ENCODE measurements around the gene PAXX.

The PAXX gene

DNA sequence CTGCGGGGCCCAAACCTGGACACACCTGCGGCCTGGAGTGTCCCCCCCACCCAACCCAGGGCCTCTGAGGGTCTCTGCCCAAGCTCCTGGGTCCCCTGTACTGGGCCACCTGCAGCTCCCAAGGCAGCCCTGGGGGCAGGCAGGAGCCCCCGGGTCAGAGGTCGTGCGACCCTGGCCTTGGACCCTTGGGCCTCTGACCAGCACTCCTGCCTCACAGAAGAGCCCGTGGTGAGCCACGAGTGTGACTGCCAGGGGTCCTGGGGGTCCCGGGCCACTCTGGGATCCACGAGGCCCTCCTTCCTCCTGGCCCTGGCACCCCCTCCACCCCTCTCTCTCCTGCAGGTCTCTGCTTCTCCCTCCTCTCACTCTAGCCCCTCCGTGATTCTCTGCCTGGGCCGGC lies 19.9 kb upstream of the PAXX start:
- TF ChIP-seq, protein P1, sequence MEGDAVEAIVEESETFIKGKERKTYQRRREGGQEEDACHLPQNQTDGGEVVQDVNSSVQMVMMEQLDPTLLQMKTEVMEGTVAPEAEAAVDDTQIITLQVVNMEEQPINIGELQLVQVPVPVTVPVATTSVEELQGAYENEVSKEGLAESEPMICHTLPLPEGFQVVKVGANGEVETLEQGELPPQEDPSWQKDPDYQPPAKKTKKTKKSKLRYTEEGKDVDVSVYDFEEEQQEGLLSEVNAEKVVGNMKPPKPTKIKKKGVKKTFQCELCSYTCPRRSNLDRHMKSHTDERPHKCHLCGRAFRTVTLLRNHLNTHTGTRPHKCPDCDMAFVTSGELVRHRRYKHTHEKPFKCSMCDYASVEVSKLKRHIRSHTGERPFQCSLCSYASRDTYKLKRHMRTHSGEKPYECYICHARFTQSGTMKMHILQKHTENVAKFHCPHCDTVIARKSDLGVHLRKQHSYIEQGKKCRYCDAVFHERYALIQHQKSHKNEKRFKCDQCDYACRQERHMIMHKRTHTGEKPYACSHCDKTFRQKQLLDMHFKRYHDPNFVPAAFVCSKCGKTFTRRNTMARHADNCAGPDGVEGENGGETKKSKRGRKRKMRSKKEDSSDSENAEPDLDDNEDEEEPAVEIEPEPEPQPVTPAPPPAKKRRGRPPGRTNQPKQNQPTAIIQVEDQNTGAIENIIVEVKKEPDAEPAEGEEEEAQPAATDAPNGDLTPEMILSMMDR (IDR thresholded peaks at IDR 0.05; ENCODE audit: low read depth, low read length): no peak
- H3K4me3 ChIP-seq (replicated peaks in 1 of 2; ENCODE audit: low read depth in 2 of 2, low read length in 2 of 2): no peak overlapping the region
- DNase-seq (ENCODE audit: low read depth in 2 of 2): no peak

DNA sequence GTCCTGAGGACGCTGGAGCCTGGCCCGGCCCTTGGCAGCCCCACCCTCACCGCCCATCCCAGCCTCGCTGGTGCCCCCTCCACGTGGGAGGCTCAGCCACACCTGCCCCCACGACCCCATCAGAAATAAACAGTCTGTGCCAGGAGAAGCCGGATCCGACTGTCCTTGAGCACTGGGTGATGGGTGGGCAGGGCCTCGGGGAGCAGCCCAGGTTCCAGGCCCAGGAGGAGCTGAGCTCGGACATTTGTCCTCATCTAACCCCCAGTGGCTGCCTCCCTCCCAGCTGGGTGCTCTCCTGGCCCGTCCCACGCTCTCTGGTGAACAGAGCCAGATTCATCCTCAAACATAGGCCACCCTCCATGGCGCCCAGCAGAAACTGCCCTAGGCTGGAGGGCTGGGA lies 19.5 kb upstream of the PAXX start:
- no peak for DNase-seq (ENCODE audit: low read depth in 2 of 2)

DNA sequence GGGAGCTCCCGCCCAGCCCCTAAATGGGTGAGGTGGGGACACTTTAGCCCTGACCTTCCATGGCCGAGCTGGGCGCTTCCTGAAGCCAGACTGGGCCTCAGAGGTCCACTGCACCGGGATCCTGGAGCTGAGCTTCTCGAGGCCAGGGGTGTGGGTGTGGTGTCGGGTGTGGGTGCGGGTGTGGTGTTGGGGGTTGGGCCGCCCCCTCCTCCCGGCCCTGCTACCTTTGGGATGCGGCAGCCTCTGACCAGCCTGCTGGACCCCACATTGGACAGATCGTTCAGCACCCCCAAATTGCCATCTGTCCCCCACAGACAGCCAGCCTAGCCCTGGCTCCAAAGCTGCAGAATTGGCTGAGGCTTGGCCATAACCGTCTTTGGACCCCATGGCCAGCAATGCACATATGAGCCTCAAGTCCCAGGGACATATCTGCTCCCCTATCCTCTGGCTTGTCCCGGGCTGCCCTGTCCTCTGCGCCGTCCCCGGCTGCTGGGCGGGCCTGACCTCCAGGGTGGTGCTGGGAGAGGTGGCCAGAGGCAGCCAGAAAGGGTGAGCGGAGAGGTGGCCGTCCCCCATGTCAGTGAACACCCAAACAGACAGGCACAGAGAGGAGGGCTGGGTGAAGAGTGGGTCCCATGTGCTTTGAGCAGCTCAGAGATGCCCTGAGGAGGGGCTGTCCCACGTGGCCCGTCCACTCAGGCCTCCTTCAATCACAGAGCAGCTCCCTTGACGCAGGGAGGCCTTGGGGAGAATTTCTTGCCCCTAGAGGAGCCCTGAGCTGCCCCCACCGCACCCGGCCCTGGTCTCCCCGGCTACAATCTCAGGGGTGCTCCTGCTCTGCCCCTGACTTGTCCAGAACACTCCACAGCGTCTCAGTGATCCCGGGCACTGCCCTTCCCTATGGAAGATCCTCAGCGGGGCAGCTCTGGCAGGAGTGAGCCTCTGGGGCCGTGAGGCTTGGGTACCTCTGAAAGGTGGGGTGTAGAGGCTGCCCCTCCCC lies 18.3 kb upstream of the PAXX start:
- no peak overlapping the region for H3K4me3 ChIP-seq (replicated peaks in 1 of 2; ENCODE audit: low read depth in 2 of 2, low read length in 2 of 2)
- TF ChIP-seq, protein P1 (IDR thresholded peaks at IDR 0.05; ENCODE audit: low read depth, low read length): no peak
- no peak for DNase-seq (ENCODE audit: low read depth in 2 of 2)

More for the DNA sequence above, 19.5 kb upstream of the PAXX start:
- TF ChIP-seq, protein P1 (IDR thresholded peaks at IDR 0.05; ENCODE audit: low read depth, low read length): no peak
- no peak overlapping the region for H3K4me3 ChIP-seq (replicated peaks in 1 of 2; ENCODE audit: low read depth in 2 of 2, low read length in 2 of 2)

DNA sequence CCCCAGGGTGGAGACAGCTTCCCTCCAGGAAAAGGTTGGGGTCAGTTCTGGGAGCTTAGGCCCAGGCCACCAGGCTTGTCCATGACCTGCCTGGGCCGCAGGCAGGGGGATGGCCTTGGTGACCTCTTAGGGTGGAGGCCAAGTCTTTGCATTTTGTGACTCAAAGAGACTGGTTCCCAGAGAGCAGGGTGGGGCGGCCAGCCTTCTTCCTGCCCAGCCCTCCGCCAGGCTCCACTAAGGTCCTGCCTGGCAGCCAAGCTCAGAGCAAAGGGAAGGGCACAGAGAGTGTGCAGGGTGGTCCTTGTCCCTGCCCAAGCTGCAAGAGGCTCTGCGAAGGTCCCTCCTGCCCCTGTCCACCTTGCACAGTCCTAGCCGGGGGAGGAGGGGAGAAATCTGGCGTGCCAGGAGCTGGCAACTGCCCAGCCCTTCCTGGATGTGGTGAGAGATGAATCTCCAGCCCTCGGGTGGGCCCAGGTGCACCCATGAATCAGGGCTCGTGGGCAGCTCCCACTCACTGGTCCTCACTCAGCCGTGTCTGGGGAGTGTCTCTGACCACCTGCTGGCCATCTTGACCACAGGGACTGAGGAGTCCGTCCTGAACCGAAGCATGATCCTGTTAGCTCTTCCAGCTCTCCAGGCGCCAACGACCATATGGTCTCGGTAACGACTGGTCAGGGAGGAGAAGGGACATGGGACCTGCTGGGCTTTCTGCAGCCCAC lies 17.2 kb upstream of the PAXX start:
- TF ChIP-seq, protein P1 (IDR thresholded peaks at IDR 0.05; ENCODE audit: low read depth, low read length): no peak
- H3K4me3 ChIP-seq (replicated peaks in 1 of 2; ENCODE audit: low read depth in 2 of 2, low read length in 2 of 2): no peak overlapping the region
- no peak for DNase-seq (ENCODE audit: low read depth in 2 of 2)

DNA sequence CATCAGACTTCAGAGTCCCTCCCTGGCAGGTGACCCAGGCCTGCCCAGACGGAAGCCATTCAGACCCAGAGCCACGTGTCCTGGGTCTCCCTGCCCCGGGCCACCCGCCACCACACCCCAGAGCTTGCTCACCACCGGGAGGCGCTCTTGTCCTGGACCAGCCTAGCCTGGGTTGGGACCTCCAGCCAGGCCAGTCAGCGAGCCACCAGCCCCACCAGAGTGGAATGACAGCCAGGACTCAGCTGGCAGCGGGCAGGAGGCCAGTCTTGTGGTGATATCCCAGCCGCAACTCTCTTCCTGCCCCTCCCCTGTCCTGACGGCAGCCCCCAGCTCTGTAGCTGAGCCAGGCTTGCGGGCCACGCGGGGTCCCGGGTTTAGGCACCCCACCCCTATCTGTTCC lies 16.6 kb upstream of the PAXX start:
- TF ChIP-seq, protein P1 (IDR thresholded peaks at IDR 0.05; ENCODE audit: low read depth, low read length): peak; percentile 2
- no peak for DNase-seq (ENCODE audit: low read depth in 2 of 2)

DNA sequence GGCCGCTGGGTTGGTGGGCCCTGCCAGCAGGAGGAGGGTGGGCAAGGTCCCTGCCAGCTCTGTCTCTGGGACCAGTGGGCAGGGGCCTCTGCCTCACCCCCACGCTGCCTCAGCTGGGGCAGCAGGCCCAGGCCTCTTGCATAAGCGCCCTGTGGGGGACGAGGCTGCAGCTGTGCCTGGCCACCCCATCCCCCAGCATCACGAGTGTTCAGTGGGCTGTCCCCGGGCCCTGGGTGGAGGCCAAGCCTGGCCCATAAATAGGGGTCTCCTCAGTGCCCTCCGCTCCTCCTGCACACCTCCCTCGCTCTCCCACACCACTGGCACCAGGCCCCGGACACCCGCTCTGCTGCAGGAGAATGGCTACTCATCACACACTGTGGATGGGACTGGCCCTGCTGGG lies 15.0 kb upstream of the PAXX start, which contains the start of gene PTGDS:
Gene PTGDS (plus strand): TSS at position 282 of the 400 bp plus-strand sequence. CDS start 75 bp downstream, at position 357.
- TF ChIP-seq, protein P1 (IDR thresholded peaks at IDR 0.05; ENCODE audit: low read depth, low read length): no peak
- H3K4me3 ChIP-seq (replicated peaks in 1 of 2; ENCODE audit: low read depth in 2 of 2, low read length in 2 of 2): peak within 1 kb of the TSS; percentile 50 to 60
- DNase-seq (ENCODE audit: low read depth in 2 of 2): peak in 1 of 2 donors; percentile 80

More for the DNA sequence above, 16.6 kb upstream of the PAXX start:
- no peak overlapping the region for H3K4me3 ChIP-seq (replicated peaks in 1 of 2; ENCODE audit: low read depth in 2 of 2, low read length in 2 of 2)

Data from cardiac fibroblast (primary cell).